CD4-positive, alpha-beta T cell (primary cell): Measurements from ENCODE around the gene ARID1B. TPM values are rescaled to one million over a fixed set of nuclear protein-coding genes. Genes with fewer than 3 reads are reported as not detected.

Experiments
- ATAC-seq: fragments of 200-7000 bp; cut with Tn5 transposase; one replicate; pipeline ENCODE4 v1.10.0; 2022; ENCODE audit warnings: mild to moderate bottlenecking; ENCODE audit not compliant: poor library complexity
- CTCF ChIA-PET: fragments of 350-600 bp; sonication (Branson Sonifier 250); formaldehyde crosslinking; loops from one replicate; lab custom pipeline; 2021; ENCODE audit warnings: antibody characterized with exemption, inconsistent platforms; lab: Charles Lee
- POLR2A ChIA-PET: fragments of 350-600 bp; sonication (Branson Sonifier 250); formaldehyde crosslinking; loops from one replicate; lab custom pipeline; 2021; ENCODE audit warnings: antibody characterized with exemption, inconsistent platforms; lab: Charles Lee
- DNase-seq, 14 experiments: peaks; one replicate each; pipeline ENCODE4 v3.0.0-alpha.2; 2013 to 2020; ENCODE audit warnings: mixed read lengths in 2 of 14
- H3K27ac ChIP-seq, 2 donors: one replicate each; pipeline versions ENCODE4 v1.5.1 to v1.7.0; 2013; ENCODE audit warnings: low read length in 2 of 2, low read depth in 1 of 2, mild to moderate bottlenecking in 1 of 2
- H3K27me3 ChIP-seq, 2 experiments: 1 replicate in 1 of 2; 2 replicates in 1 of 2; pipeline versions ENCODE4 v1.6.1 to v1.7.0; 2013; ENCODE audit warnings: low read length in 2 of 2, control low read depth in 1 of 2, mild to moderate bottlenecking in 1 of 2, moderate library complexity in 1 of 2; ENCODE audit not compliant: insufficient read depth in 2 of 2, control insufficient read depth in 1 of 2
- H3K36me3 ChIP-seq: one replicate; pipeline ENCODE4 v1.6.1; 2013; ENCODE audit warnings: low read length, control low read depth; ENCODE audit not compliant: insufficient read depth
- H3K4me1 ChIP-seq: one replicate; pipeline ENCODE4 v1.6.1; 2013; ENCODE audit warnings: low read length, control low read depth; ENCODE audit not compliant: insufficient read depth
- H3K4me3 ChIP-seq: one replicate; pipeline ENCODE4 v1.5.1; 2013; ENCODE audit warnings: mild to moderate bottlenecking, low read length, moderate library complexity
- H3K9me3 ChIP-seq, 2 experiments: 1 replicate in 1 of 2; 2 replicates in 1 of 2; pipeline versions ENCODE4 v1.6.1 to v1.7.0; 2013; ENCODE audit warnings: low read length in 2 of 2, mild to moderate bottlenecking in 2 of 2, control low read depth in 1 of 2, moderate library complexity in 1 of 2; ENCODE audit not compliant: control insufficient read depth in 1 of 2, insufficient read depth in 1 of 2
- H3K27ac Mint-ChIP-seq: one replicate; pipeline ENCODE4 v1.8.0; 2020; ENCODE audit warnings: mixed read lengths
- H3K27me3 Mint-ChIP-seq: one replicate; pipeline ENCODE4 v1.8.0; 2021; ENCODE audit warnings: mixed read lengths
- H3K36me3 Mint-ChIP-seq: one replicate; pipeline ENCODE4 v1.8.0; 2021; ENCODE audit warnings: low read depth, mixed read lengths
- H3K4me1 Mint-ChIP-seq: one replicate; pipeline ENCODE4 v1.8.0; 2021; ENCODE audit warnings: low read depth, mixed read lengths
- H3K4me3 Mint-ChIP-seq: one replicate; pipeline ENCODE4 v1.8.0; 2020; ENCODE audit warnings: mild to moderate bottlenecking, mixed read lengths
- H3K9me3 Mint-ChIP-seq: one replicate; pipeline ENCODE4 v1.8.0; 2020; ENCODE audit warnings: mixed read lengths
- intact Hi-C, 2 experiments: fragments of 100-400 bp; cut with DNase I in 1 of 2; cut with micrococcal nuclease in 1 of 2; formaldehyde crosslinking; loops; one replicate each; pipeline versions ENCODE4 v1.15.1 to v1.9.0; 2023 to 2025; cut with DNase I, micrococcal nuclease
- polyA plus RNA-seq, 2 donors: library from polyadenylated mRNA; unstranded; fragments of 120-200 nt; gene quantifications; one replicate each; pipeline ENCODE4 v1.2.1, GENCODE V29; 2013
- total RNA-seq, 174 experiments: library from RNA in 2 of 174; stranded (reverse) in 2 of 174; gene quantifications; one replicate each; pipeline ENCODE4 v1.2.3 and lab custom pipeline; 2021 to 2026
- TF ChIP-seq, protein P1 (sequence below): fragments of 200-600 bp; IDR thresholded peaks from one replicate; pipeline ENCODE4 v1.8.0; 2022; ENCODE audit warnings: antibody characterized with exemption, mild to moderate bottlenecking

ARID1B gene
- total RNA-seq: 100 to 1,000 TPM; 120 to 125 TPM
- 39.6 TPM for polyA plus RNA-seq (2013, experiment 1 of 2)
- polyA plus RNA-seq (2013, experiment 2 of 2): 55.4 TPM
- 61.5 to 317 (median 123) reads per million in 172 experiments for total RNA-seq (lab: John Stamatoyannopoulos, UW)

DNA sequence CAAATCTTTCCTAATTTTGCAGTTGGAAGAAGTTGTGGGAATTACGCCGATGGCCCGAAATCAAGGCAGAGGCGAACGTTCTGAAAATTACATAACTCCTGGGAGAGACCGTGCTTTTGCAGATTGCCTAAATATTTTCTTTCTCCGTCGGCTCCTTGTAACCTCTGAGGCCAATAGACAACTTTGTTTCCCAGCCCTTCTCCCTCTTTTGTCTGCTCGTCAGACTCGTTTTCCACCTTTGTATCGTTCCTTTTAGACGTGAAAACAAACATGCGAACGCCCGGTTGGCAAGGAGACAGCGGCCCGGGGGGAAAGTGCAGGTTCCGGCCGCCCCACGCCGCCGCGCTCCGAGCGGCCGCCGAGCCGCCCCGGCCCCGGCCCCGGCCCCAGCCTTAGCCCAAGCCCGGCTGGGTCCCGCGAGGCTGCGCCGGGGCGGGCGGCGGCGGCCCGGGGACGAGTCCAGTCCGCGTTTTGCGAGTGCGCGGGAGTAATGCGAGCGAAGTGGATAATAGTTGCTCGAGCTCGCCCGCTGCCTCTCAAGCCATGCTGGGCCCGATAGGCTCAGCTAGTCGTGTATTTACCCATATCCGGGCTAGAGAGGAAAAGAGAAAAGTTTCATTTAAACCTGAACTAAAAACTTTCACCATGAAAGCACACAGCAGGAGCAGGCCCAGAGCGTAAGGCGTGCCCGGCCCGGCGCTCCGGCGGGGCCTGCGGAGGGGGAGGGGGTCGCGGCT is at the start of gene ARID1B:
ARID1B (plus strand) TSS at position 539 of the 737 bp plus-strand sequence. CDS start 303 bp downstream, outside the sequence.
- peak; percentile 55 for ATAC-seq

DNA sequence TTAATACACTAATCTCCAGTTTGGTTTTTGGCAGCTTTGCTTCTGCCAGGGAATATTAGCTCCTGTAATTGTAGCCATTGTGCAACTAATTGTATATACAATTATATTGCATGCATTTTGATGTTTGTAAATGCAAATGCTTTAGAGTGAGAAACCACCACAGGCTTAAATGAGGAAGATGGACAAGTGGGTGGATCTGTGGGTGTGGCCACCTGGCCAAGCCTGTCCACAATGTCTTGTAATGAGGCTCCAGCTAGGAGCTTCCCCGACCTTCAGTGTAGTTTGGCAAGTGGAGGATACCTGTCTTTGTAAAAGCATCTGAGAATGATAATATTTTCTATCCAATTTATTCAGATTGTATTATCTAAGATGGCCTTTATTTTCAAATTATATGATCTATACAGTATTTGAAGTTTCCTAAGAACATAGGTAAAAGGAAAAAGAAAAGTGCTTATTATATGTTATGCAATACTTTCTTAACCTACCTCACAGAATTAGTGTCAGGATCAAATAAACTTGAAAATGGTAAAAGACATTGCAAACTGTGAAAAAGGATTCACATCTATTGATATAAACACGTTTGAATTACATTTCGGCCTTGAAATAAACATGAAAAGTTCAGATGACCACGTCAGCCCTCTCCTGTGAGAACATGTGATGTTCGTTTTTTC is 49.3 kb upstream of the ARID1B start:
- H3K36me3 Mint-ChIP-seq: no peaks in the 10 kb centered on the region
- H3K27ac Mint-ChIP-seq: no peak overlapping the region
- H3K4me3 Mint-ChIP-seq: no peak overlapping the region
- Histone ChIP-seq H3K4me3 (no peak overlapping the region), H3K36me3 (no peaks in the 10 kb centered on the region), H3K27ac (no peak overlapping the region), H3K27me3 (no peaks in the 10 kb centered on the region), H3K9me3 (no peaks in the 10 kb centered on the region), H3K4me1 (no peaks in the 10 kb centered on the region)
- TF ChIP-seq, protein P1, sequence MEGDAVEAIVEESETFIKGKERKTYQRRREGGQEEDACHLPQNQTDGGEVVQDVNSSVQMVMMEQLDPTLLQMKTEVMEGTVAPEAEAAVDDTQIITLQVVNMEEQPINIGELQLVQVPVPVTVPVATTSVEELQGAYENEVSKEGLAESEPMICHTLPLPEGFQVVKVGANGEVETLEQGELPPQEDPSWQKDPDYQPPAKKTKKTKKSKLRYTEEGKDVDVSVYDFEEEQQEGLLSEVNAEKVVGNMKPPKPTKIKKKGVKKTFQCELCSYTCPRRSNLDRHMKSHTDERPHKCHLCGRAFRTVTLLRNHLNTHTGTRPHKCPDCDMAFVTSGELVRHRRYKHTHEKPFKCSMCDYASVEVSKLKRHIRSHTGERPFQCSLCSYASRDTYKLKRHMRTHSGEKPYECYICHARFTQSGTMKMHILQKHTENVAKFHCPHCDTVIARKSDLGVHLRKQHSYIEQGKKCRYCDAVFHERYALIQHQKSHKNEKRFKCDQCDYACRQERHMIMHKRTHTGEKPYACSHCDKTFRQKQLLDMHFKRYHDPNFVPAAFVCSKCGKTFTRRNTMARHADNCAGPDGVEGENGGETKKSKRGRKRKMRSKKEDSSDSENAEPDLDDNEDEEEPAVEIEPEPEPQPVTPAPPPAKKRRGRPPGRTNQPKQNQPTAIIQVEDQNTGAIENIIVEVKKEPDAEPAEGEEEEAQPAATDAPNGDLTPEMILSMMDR: no peak
- H3K4me1 Mint-ChIP-seq: no peaks in the 10 kb centered on the region
- ChIA-PET POLR2A (interaction anchor here (0.7 to 1.2 kb wide), 2 partner anchors 11 to 49 kb away, joined by 3 to 4 read pairs; partner anchors contain the start of gene ARID1B), CTCF (interaction anchor here (1.4 kb wide), 1 partner anchor 9 kb away, joined by 4 read pairs; no protein-coding TSS in a partner anchor)
- no peaks in the 10 kb centered on the region for H3K27me3 Mint-ChIP-seq
- ATAC-seq (no peak), DNase-seq (no peak)
- H3K9me3 Mint-ChIP-seq: no peaks in the 10 kb centered on the region
- intact Hi-C loops: loop anchor here in 1 of 2 experiments (5.0 kb wide), 1 partner anchor 44 kb away; no protein-coding TSS in a partner anchor

More for the DNA sequence above, at the start of gene ARID1B:
- no peaks in the 10 kb centered on the region for H3K27me3 Mint-ChIP-seq
- Histone ChIP-seq H3K36me3 (no peaks in the 10 kb centered on the region), H3K9me3 (no peaks in the 10 kb centered on the region), H3K4me1 (peaks cover 12% of the 10 kb centered on the region), H3K27me3 (no peaks in the 10 kb centered on the region), H3K27ac (peak within 1 kb of the TSS; percentile 83 to 90), H3K4me3 (peak within 1 kb of the TSS; percentile 89)
- ChIA-PET CTCF (interaction anchor here (1.0 to 3.0 kb wide), 5 partner anchors 9 to 245 kb away, joined by 3 to 12 read pairs (median 6); no protein-coding TSS in a partner anchor), POLR2A (interaction anchor here (0.6 to 6.6 kb wide), 23 partner anchors 8 to 1868 kb away, joined by 3 to 141 read pairs (median 4); partner anchors contain the start of gene DYNLT1)
- TF ChIP-seq, protein P1: no peak
- DNase-seq: peak; percentile 69 to 92 (median 76)
- peaks cover 46% of the 10 kb centered on the region for H3K4me1 Mint-ChIP-seq
- peak within 1 kb of the TSS; percentile 97 for H3K27ac Mint-ChIP-seq
- H3K36me3 Mint-ChIP-seq: peaks cover 22% of the 10 kb centered on the region
- no peaks in the 10 kb centered on the region for H3K9me3 Mint-ChIP-seq
- H3K4me3 Mint-ChIP-seq: peak within 1 kb of the TSS; percentile 95
- intact Hi-C loops: loop anchor here (1.0 to 10.0 kb wide), 9 partner anchors 57 to 1465 kb away; partner anchors contain the start of gene TFB1M (in 2 of the 2)

DNA sequence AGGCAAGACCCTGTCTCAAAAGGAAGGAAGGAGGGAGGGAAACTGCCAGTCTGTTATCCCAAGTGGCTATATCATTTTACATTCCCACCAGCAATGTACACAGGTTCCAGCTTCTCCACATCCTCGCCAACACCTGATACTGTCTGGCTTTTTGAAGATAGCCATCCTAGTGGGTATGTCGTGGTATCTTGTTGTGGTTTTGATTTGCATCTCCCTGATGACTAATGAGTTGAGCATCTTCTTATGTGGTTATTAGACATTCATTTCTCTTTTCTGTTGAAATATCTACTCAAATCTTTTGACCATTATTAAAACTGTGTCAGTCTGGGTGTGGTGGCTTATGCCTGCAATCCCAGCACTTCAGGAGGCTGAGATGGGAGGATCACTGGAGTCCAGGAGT is 47.9 kb upstream of the ARID1B start:
- Mint-ChIP-seq H3K27me3 (no peaks in the 10 kb centered on the region), H3K9me3 (no peaks in the 10 kb centered on the region), H3K36me3 (no peaks in the 10 kb centered on the region), H3K27ac (no peak overlapping the region), H3K4me3 (no peak overlapping the region), H3K4me1 (no peaks in the 10 kb centered on the region)
- Histone ChIP-seq H3K27me3 (no peaks in the 10 kb centered on the region), H3K4me1 (no peaks in the 10 kb centered on the region), H3K9me3 (no peaks in the 10 kb centered on the region), H3K27ac (no peak overlapping the region), H3K4me3 (no peak overlapping the region), H3K36me3 (no peaks in the 10 kb centered on the region)
- TF ChIP-seq, protein P1: no peak
- no peak for DNase-seq
- ChIA-PET CTCF (no interaction called here), POLR2A (no interaction called here)
- intact Hi-C loops: loop anchor here in 1 of 2 experiments (5.0 kb wide), 1 partner anchor 43 kb away; no protein-coding TSS in a partner anchor
- ATAC-seq: no peak
